Fibroblast of lung (primary cell): ENCODE results near the gene CYP26C1.

Experiments used
- EZH2 ChIP-seq: IDR thresholded peaks from 2 replicates; pipeline ENCODE4 v1.5.1; 2012; ENCODE audit warnings: low read length, control low read depth, mild to moderate bottlenecking; ENCODE audit errors: missing control alignments
- TF ChIP-seq, protein P1 (sequence below), 2 donors: IDR thresholded peaks in 1 of 2; conservative IDR thresholded peaks in 1 of 2; 1 replicate in 1 of 2; 2 replicates in 1 of 2; pipeline ENCODE4 v1.5.1; 2011 to 2012; ENCODE audit warnings: low read length in 2 of 2, control low read depth in 1 of 2, inconsistent platforms in 1 of 2, low read depth in 1 of 2, mild to moderate bottlenecking in 1 of 2

DNA sequence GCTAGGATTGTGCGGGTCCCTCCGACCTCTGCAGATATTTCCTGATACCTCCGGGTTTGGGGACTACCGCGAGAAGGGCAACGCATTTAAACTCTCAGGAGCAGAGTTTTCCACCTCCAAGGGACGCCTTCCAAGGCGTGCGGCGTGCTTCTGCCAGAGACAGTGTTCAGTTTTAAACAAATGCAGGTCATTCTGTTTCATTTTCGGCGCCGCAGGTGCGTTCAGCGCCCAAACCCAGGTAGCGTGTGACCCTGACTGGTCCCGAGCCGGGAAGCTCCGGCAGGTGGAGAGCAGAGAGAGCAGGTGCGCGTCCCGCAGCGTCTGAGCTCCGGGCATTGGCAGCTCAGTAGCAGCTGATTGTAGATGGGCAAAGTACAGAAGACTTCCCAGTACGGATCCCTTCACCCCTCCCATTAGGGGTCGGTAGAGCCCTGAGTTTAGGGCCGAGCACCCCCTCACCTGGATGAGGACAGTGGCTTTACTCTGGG lies 11.7 kb downstream of the CYP26C1 start:
- TF ChIP-seq, protein P1, sequence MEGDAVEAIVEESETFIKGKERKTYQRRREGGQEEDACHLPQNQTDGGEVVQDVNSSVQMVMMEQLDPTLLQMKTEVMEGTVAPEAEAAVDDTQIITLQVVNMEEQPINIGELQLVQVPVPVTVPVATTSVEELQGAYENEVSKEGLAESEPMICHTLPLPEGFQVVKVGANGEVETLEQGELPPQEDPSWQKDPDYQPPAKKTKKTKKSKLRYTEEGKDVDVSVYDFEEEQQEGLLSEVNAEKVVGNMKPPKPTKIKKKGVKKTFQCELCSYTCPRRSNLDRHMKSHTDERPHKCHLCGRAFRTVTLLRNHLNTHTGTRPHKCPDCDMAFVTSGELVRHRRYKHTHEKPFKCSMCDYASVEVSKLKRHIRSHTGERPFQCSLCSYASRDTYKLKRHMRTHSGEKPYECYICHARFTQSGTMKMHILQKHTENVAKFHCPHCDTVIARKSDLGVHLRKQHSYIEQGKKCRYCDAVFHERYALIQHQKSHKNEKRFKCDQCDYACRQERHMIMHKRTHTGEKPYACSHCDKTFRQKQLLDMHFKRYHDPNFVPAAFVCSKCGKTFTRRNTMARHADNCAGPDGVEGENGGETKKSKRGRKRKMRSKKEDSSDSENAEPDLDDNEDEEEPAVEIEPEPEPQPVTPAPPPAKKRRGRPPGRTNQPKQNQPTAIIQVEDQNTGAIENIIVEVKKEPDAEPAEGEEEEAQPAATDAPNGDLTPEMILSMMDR (conservative IDR thresholded peaks at IDR 0.05 in 1 of 2, IDR thresholded peaks at IDR 0.05 in 1 of 2; ENCODE audit: low read depth in 1 of 2, low read length in 2 of 2): no peak
- no peak for TF ChIP-seq EZH2
